GM18907 (cell line): ENCODE results near the gene SLC39A2.
"Not testable (repeated sequence)": the region's sequence is repeated elsewhere in the genome, so short reads cannot be mapped to it uniquely, and the experiment has no call there.

Experiments
- ATAC-seq: cut with Tn5 transposase; IDR thresholded peaks from one replicate; pipeline ENCODE4 v1.9.1; 2021; ENCODE audit warnings: mild to moderate bottlenecking, moderate library complexity; ENCODE audit not compliant: unreplicated experiment

Gene SLC39A2

DNA sequence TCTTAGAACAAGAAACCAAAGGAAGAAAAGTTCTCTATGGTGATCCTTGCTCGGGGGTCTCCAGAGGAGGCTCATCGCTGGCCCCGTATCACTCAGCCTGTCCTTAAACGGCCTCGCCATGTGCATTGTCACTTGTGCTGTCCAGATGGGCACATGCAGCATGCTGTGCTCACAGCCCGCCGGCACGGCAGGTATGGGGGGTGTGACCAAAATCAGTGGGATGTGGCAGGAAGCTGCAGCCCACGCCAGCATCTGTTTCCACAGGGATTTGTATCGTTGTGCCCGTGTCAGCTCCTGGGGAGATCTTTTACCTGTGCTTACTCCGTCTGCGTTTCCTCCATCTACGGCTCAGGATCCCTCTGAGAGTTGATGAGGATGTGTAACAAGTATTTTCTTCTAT is 2.6 kb upstream of the SLC39A2 start:
- ATAC-seq = no peak

DNA sequence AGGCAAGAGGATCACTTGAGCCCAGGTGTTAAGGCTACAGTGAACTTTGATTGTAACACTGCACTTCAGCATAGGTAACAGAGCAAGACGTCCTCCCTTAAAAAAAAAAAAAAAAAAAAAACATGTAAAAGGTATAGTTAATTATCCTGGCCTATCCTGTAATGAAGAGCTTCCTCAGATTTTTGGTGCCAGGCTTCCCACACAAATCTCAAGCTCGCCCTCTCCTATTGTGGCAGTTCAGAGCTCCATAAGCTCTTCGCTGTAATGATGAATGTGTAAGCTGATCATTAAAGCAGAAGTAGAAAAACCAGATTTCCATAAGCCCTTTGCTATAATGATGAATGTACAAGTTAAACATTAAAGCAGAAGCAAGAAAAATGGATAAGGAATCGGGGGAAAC is 2.0 kb upstream of the SLC39A2 start:
- no peak for ATAC-seq

DNA sequence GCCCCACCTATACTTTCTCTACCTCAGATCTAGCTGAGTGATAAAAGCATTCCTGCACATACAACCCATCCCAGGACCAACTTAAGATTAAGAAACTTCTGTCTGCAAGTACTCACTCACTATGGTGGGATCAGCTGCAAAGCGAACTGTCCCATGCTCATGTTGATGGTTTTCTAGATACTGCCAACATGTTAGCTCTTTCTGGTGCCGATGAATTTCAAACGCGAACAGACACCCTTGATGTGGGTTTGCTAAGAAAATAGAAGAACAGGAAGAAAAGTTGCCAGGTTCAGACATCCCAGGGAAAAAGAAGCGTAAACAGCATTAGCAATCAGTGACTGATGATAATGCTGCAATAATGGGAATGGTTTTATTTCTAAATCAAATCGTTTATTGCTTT is 1.5 kb upstream of the SLC39A2 start:
- ATAC-seq = no peak

DNA sequence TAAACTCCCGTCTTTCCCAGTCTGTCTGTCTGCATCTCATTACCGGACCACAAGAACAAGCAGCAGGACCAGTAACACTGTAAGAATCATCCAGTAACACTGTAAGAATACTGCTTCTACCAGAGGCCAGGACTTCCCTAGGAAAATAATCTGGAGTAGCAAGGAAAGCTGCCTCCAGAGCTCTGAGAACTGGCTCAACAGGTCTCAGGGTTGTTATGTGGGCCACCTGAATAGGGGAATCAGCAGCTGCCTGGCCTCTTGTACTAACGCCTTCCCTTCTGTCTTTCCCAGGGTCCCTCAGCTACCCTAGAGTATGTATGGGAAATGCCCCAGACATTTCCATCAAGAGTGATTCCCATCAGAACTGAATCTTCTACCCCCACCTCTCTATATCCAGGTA is 954 bp upstream of the SLC39A2 start:
- ATAC-seq = no peak

DNA sequence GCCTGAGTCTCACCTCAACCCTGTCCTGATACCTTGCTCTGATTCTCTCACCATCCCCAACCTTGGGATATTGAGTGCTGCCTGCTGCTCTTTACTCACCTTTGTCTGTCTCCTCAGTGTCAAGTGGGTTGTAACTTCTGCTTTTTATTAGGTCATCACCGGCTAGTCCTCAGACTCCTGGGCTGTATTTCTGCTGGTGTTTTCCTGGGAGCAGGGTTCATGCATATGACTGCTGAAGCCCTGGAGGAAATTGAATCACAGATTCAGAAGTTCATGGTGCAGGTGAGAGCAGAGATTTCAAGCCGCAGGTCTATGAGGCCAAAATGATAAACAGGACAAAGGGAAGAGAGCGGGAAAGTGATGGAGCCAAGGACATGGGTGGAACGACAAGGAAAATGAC is 498 bp downstream of the SLC39A2 start:
- no peak for ATAC-seq

DNA sequence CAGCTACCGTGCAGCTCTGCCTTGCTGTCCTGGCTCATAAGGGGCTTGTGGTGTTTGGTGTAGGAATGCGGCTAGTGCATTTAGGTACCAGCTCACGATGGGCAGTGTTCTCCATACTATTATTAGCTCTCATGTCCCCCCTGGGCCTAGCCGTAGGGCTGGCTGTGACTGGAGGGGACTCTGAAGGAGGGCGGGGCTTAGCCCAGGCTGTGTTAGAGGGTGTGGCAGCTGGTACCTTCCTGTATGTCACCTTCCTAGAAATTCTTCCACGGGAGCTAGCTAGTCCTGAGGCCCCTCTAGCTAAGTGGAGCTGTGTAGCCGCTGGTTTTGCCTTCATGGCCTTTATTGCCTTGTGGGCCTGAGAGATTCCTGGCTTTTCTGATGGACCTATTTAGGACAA is 2.1 kb downstream of the SLC39A2 start:
- no peak for ATAC-seq

DNA sequence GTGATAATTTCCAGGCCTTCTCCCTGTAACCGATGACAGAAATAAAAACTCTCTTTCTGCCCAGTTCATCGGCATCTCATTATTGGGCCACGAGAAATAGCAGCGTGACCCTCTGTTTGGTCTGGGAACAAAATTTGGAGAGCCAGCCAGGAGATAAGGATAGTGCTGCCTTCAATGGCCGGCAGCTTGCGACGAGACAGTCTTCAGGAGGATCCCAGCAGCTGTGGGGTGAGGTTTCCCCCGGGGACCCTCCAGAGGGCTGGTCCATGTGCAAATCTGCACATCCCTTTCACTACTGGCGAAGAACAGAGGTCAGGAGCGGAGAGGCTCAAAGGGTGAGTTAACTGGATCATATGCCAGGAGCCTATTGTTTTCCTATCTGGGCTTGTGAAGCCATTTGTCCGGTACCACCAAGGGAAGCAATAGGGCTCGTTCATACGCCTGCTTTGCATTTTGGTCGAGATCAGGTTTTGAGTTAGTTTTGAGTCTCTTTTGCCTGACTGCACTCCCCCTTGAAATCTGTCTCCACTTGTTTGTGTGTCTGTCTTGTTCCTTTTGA is 4.8 kb downstream of the SLC39A2 start:
- ATAC-seq = no peak

DNA sequence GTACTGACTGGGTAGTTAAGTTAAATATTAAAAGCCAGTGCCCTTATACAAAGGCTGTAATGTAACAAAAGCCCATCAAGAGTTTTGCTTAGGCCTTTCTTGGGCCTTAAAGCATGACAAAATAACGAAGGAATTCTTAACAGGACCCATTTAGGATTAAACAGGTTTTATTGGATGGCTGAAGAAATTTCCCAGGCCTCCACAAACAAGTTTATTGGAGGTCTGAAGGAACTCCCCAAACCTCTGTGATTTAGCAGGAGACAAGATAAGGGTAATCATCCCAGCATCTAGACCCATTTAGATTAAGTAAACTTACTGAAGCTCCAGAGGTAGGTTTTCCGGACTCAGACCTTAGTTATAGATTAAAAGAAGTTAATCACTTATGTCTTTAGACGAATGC is 10.6 kb downstream of the SLC39A2 start:
- not testable (repeated sequence) for ATAC-seq

DNA sequence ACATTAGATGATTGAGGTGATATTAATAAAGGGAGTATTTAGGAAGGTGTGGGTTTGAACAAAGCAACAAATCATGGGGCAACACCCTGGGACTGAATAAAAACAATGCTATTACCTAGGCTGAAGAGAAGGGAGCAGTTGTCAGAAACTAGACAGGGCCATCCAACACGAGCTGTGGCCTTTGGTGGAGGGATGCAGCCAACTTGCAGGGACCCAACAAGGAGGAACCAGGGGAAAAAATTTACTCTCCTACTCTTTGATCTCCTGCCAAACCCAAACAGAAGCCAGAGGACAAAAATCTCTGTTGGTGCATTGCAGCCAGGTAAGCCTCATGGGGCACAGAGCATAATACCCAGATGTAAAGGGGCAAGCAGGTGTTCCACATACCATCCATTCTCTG is 12.0 kb downstream of the SLC39A2 start:
- no peak for ATAC-seq

DNA sequence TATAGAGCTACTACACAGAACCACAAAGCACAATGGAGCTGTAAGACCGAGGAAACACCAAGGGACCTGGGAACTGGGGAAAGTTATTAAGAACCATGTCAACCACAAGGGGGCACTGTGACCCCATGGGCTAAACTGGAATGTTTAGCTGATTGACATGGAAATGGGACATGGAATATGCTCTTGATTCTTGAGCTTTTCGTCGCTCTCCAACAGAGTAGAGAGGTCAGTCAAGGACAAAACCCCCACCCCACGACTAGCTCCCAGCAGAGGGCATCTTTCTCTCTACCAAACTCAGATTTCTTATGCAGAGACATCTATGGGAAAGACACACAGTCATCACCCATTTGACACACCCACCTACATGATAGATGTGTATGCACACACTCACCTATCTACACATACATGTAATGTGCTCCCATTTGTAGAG is 15.7 kb downstream of the SLC39A2 start:
- no peak for ATAC-seq

DNA sequence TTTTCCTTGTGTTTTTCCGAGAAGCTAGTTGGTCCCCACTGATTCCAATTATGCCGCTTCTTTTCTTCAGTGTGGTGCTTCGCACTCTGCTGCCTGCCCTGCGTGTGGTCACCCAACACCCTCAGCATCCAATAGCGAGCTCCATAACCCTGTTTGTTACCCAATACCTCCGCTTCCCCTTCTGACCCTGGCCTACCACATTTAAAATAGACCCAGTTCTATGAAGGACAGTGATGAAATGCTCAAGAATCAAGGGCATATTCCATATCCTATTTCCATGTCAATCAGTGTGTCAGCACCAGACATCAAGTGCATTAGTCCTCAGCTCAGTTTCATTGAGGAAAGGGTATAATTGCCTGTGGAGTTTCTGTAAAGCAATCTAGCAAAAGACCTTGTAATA is 16.2 kb downstream of the SLC39A2 start:
- ATAC-seq = no peak

DNA sequence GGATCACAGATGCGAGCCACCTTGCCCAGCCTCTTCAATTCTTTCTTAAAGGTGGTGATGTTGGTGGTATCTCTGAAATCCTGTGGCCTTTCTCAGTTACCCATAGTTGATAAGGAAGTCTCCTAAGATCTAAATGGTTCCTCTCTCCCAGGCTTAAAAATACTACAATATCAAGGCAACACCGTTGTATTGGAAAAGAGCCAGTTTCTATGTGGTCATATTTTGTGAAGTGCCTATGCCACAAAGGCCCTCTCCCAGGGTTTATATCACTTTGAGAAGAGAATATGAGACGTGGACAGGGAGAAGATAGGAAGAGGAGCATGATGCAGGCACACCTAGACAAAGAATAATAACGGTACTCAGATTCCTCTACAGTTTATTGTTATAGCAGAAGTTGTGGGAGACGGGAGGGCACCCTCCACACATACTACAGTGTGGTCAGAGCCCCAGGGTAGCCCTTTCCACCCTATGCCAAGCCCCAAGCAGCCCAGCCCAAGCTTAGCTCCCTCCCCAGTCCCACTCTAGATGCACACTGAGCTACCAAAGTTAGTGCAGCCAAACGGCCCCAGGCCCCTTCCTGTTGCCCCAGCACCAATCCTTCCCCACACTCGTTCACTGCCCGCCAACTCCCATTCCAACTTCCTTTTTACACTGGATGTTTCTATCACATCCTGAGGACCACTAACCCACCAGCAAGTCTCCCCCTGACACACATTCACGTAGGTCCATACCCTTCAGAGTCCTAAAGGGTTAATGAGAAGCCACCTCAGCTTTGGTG is 17.5 kb downstream of the SLC39A2 start:
- ATAC-seq = no peak

DNA sequence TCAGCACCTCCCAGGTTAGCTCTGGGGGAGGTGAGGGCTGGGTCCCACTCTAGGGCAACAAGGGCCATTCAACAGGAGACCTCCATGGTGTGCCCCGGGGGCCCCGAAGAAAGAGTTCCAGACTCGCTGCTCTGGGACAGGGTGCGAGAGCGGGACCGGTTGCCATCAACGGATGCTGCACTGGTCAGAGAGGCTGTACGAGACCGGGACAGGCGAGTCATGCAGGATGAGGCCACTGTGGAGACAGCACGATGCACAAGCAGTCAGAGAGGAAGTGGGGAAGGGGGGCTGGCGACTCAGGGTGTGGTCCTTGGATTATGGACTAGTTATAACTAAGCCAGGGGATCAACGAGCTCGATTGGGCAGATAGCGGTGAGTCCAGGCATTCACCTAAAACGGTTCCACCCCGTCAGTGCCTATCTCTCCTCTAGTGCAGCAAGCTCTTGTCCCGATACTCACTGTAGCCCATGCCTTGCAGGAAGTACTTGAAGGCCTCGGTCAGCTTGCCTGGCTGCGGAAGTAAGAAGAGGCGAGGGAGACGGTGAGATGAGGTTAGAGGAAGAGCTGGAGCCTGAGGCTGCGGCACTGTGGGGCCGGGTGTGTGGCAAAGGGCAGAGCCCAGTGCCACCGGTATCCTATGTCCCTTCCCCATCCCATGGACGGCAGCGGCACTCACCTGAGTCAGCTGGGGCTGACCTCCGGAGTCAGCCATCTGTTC is 18.6 kb downstream of the SLC39A2 start:
- ATAC-seq = no peak

DNA sequence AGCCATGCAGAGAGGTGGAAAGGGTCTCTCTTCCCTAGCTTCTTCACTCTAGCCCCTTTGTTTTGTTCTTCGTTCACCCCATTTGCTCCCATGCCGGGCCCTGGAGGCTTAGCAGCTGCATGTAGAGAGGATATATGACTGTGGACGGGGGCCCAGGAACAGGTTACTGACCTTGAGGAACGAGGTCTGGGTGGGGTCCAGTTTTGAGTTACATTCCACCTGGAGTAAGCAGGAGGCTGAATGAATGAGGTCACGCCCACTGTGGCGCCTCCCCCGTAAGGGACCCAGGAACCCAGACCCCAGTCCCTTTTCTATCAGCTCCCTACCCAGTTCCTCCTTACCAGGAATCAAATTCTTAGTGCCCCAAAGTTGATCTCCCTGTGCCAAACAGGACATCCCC is 19.2 kb downstream of the SLC39A2 start:
- ATAC-seq = no peak

DNA sequence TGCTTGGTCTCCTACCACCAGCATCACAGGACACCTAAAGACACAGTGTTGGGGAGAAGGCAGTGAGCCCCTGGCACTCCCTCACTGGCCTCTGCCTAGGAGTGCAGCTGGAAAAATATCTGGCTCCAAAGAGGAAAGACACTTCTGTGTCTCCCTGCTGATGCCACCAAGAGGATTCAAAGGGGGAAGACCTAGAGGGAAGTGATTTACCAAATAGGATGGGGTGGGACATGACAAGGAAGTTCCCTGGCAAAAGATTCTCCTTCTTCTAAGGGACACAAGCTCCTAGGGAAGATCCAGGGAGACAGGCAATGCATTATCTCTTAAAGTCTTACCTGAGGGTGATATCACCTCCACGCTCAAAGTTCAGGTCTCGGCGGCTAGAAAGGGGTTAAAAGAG is 19.7 kb downstream of the SLC39A2 start:
- no peak for ATAC-seq

DNA sequence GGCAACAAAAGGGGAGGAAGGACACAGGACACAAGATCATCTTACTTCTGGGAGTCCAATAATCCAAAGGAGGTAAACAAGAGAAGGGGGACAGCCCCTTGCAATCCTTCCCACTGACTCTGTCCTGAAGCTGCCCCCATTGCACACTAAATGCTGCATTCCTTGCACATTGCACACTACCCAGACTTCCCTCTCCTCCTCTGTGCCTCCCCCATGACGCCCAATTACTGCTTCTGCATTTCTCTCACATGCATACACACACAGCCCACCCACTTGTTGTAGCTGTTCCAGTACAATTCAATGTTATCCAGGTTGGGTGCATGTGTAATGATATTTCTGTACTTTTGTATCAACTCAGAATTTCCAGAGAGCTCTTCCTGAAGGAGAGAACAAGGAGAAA is 20.3 kb downstream of the SLC39A2 start:
- no peak for ATAC-seq

DNA sequence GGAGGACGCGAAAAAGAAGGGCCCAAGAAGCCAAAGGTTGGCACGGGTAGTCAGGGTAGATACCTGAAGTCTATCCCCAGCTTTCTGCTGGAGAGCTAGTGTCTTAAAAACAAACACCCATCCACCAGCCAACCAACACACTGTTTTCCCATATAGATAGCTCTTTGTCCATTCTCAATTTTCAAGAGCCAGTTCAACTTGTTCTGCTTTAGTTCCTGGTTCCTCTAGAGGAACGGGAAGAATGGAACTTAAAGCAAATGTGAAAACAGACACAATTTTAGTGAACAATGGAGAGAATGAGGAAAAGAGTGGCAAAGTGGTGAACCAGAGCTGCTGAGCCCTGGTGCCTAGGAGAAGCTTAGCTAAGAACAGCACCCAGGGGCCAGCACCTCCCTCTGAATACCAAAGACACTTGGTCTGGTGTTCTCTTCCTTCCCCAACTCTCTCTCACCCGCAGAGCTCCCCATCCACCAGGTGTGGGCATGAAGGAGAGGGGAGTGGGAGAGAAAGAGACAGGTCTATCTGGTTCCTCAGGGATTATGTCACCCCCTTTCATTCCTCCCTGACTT is 22.0 kb downstream of the SLC39A2 start:
- ATAC-seq = no peak

DNA sequence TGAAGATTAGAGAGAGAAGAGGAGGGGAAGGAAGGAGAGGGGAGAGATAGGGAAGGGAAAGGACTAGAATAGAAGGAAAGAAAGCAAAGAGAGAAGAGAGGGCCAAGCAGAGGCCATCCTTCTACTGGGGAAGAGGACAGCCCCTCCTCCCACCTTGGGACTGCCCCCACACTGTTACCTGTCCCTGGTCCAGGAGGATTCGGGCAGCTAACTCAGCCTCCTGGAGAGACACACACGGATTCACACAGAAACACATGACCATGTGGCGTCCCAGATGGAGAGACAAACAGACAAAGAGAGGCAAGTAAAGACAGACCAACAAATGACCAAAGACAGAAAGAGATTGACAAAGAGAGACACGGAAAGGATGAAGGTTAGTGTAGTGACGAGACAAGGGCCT is 23.6 kb downstream of the SLC39A2 start:
- no peak for ATAC-seq

DNA sequence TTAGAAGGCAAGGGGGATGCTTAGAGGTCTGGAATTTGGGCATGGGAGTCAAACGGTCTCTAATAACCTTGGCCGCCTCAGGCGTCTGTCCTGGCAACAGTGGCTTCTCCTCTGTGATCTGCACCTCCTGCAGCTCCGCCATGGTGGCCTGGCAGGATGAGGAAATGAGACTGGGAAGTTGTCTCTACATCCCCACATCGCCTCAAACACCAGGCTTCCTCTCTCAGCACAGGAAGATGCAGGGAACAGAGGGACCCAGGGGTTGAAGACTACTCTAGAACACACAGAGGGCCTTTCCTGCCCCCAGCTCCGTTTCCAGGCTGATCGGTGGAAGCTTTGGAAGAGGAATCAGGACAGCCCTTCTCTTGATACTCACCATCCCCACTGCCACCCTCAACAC is 24.1 kb downstream of the SLC39A2 start:
- no peak for ATAC-seq

DNA sequence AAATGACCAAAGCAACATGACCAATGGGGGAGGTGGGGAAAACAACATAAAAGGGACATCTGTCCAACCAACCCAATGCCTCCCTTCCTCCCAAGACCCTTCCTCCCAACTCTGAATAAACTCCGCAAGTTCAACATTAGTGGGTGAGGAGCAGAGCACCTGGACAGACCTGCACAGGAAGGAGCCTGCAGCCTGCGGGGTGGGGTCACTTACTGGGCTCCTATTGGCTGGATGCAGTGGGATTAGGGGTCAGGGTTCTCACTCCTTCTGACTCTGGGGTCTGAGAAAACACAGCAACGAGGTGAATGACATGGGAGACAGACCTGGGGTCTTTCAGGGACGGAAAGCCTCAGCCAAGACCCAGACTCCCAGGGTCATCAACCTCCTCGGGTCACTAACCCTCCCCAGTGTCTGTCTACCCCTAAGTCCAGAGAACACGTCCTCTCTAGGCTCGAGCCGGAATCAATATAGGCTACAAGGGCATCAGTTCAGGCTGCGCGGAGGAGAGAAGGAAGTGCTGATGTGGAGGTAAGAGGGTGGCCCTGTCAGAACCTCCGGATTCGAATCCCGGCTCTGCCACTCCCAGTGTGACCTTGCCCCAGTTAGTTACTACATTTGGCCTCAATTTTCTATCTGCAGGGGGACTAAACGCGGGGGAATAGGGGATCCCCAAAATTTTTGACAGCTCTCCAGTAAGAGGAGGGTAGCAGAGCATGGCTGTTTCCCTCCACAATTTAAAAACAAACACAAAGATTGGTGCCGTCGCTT is 24.9 kb downstream of the SLC39A2 start:
- no peak for ATAC-seq
